CD4-positive, alpha-beta T cell (primary cell): ENCODE measurements around the gene ZIC2. TPM values are rescaled to one million over a fixed set of nuclear protein-coding genes. Genes with fewer than 3 reads are reported as not detected.
A peak's percentile ranks its signal among the peaks of the same experiment; 100 is the strongest.

ENCODE experiments used
- ATAC-seq: fragments of 200-7000 bp; cut with Tn5 transposase; one replicate; pipeline ENCODE4 v1.10.0; 2022; ENCODE audit warnings: mild to moderate bottlenecking; ENCODE audit not compliant: poor library complexity
- CTCF ChIA-PET: fragments of 350-600 bp; sonication (Branson Sonifier 250); formaldehyde crosslinking; loops from one replicate; lab custom pipeline; 2021; ENCODE audit warnings: antibody characterized with exemption, inconsistent platforms; lab: Charles Lee
- POLR2A ChIA-PET: fragments of 350-600 bp; sonication (Branson Sonifier 250); formaldehyde crosslinking; loops from one replicate; lab custom pipeline; 2021; ENCODE audit warnings: antibody characterized with exemption, inconsistent platforms; lab: Charles Lee
- DNase-seq, 14 experiments: peaks; one replicate each; pipeline ENCODE4 v3.0.0-alpha.2; 2013 to 2020; ENCODE audit warnings: mixed read lengths in 2 of 14
- H3K27ac ChIP-seq, 2 donors: one replicate each; pipeline versions ENCODE4 v1.5.1 to v1.7.0; 2013; ENCODE audit warnings: low read length in 2 of 2, low read depth in 1 of 2, mild to moderate bottlenecking in 1 of 2
- H3K27me3 ChIP-seq, 2 experiments: 1 replicate in 1 of 2; 2 replicates in 1 of 2; pipeline versions ENCODE4 v1.6.1 to v1.7.0; 2013; ENCODE audit warnings: low read length in 2 of 2, control low read depth in 1 of 2, mild to moderate bottlenecking in 1 of 2, moderate library complexity in 1 of 2; ENCODE audit not compliant: insufficient read depth in 2 of 2, control insufficient read depth in 1 of 2
- H3K36me3 ChIP-seq: one replicate; pipeline ENCODE4 v1.6.1; 2013; ENCODE audit warnings: low read length, control low read depth; ENCODE audit not compliant: insufficient read depth
- H3K4me1 ChIP-seq: one replicate; pipeline ENCODE4 v1.6.1; 2013; ENCODE audit warnings: low read length, control low read depth; ENCODE audit not compliant: insufficient read depth
- H3K4me3 ChIP-seq: one replicate; pipeline ENCODE4 v1.5.1; 2013; ENCODE audit warnings: mild to moderate bottlenecking, low read length, moderate library complexity
- H3K9me3 ChIP-seq, 2 experiments: 1 replicate in 1 of 2; 2 replicates in 1 of 2; pipeline versions ENCODE4 v1.6.1 to v1.7.0; 2013; ENCODE audit warnings: low read length in 2 of 2, mild to moderate bottlenecking in 2 of 2, control low read depth in 1 of 2, moderate library complexity in 1 of 2; ENCODE audit not compliant: control insufficient read depth in 1 of 2, insufficient read depth in 1 of 2
- H3K27ac Mint-ChIP-seq: one replicate; pipeline ENCODE4 v1.8.0; 2020; ENCODE audit warnings: mixed read lengths
- H3K27me3 Mint-ChIP-seq: one replicate; pipeline ENCODE4 v1.8.0; 2021; ENCODE audit warnings: mixed read lengths
- H3K36me3 Mint-ChIP-seq: one replicate; pipeline ENCODE4 v1.8.0; 2021; ENCODE audit warnings: low read depth, mixed read lengths
- H3K4me1 Mint-ChIP-seq: one replicate; pipeline ENCODE4 v1.8.0; 2021; ENCODE audit warnings: low read depth, mixed read lengths
- H3K4me3 Mint-ChIP-seq: one replicate; pipeline ENCODE4 v1.8.0; 2020; ENCODE audit warnings: mild to moderate bottlenecking, mixed read lengths
- H3K9me3 Mint-ChIP-seq: one replicate; pipeline ENCODE4 v1.8.0; 2020; ENCODE audit warnings: mixed read lengths
- CTCF ChIP-seq: fragments of 200-600 bp; IDR thresholded peaks from one replicate; pipeline ENCODE4 v1.8.0; 2022; ENCODE audit warnings: antibody characterized with exemption, mild to moderate bottlenecking
- intact Hi-C, 2 experiments: fragments of 100-400 bp; cut with DNase I in 1 of 2; cut with micrococcal nuclease in 1 of 2; formaldehyde crosslinking; loops; one replicate each; pipeline versions ENCODE4 v1.15.1 to v1.9.0; 2023 to 2025; cut with DNase I, micrococcal nuclease
- total RNA-seq, 174 experiments: library from RNA in 2 of 174; stranded (reverse) in 2 of 174; gene quantifications; one replicate each; pipeline ENCODE4 v1.2.3 and lab custom pipeline; 2021 to 2026

Gene ZIC2
- total RNA-seq, 2 experiments from 2014 or later, result not detected

DNA sequence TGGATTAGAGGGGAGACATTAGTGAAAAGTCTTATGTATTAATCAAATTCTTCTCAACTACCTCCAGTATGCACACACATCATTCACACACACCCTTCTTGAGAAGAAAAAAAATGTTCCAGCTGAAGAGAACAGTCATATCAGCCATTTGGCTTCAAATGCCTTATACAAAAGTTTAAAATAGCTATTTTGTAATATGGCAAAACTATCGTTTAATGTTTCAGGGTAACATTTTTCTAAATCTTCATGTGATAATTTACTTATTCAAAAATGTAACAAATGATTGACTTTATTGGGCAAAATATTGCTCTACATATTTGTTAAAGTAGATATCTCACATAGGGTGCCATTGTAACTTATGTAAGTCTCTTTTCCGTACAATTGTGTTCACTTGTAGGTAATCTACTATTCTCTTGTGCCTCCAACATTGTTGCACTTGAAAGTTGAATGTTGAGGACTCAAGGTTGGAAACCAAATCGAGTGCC, 13.6 kb downstream of the ZIC2 start:
- Histone ChIP-seq H3K36me3 (no peaks in the 10 kb centered on the region), H3K4me3 (no peak overlapping the region), H3K9me3 (peaks cover 27 to 40% of the 10 kb centered on the region in 2 experiments), H3K27me3 (peaks cover 80 to 98% of the 10 kb centered on the region in 2 experiments), H3K4me1 (peaks cover 34% of the 10 kb centered on the region), H3K27ac (no peak overlapping the region)
- Mint-ChIP-seq H3K9me3 (peaks cover 9% of the 10 kb centered on the region), H3K27ac (peak overlapping the region; percentile 20), H3K4me3 (no peak overlapping the region), H3K4me1 (peaks cover 17% of the 10 kb centered on the region), H3K27me3 (peaks cover 90% of the 10 kb centered on the region), H3K36me3 (no peaks in the 10 kb centered on the region)
- DNase-seq (peak in 1 of 14 experiments; percentile 3), ATAC-seq (no peak)
- ChIA-PET POLR2A (interaction anchor here (0.9 to 1.3 kb wide), 2 partner anchors 14 to 25 kb away, joined by 4 read pairs; partner anchors contain the start of gene ZIC2), CTCF (no interaction called here)
- TF ChIP-seq CTCF, result no peak
- intact Hi-C loops, result loop anchor here (5.0 to 10.0 kb wide), 2 partner anchors 38 to 500 kb away; no protein-coding TSS in a partner anchor

- H3K4me3 Mint-ChIP-seq, result no peak overlapping the region
- TF ChIP-seq CTCF, result no peak
- Histone ChIP-seq H3K4me3 (no peak overlapping the region), H3K36me3 (no peaks in the 10 kb centered on the region), H3K9me3 (peaks cover 27 to 34% of the 10 kb centered on the region in 2 experiments), H3K27ac (no peak overlapping the region), H3K27me3 (peaks cover 77 to 93% of the 10 kb centered on the region in 2 experiments), H3K4me1 (peaks cover 27% of the 10 kb centered on the region)
- CTCF ChIA-PET, result interaction anchor here (0.9 kb wide), 1 partner anchor 10 kb away, joined by 3 read pairs; no protein-coding TSS in a partner anchor
- H3K27me3 Mint-ChIP-seq, result peaks cover 90% of the 10 kb centered on the region
- peak in 1 of 14 experiments; percentile 33 for DNase-seq
- POLR2A ChIA-PET, result interaction anchor here (0.9 to 1.2 kb wide), 2 partner anchors 13 to 15 kb away, joined by 3 to 4 read pairs; partner anchors contain the start of gene ZIC2
- H3K9me3 Mint-ChIP-seq, result peaks cover 9% of the 10 kb centered on the region
- no peak overlapping the region for H3K27ac Mint-ChIP-seq
- intact Hi-C loops, result loop anchor here (2.0 to 10.0 kb wide), 3 partner anchors 21 to 501 kb away; no protein-coding TSS in a partner anchor
- no peaks in the 10 kb centered on the region for H3K36me3 Mint-ChIP-seq
- ATAC-seq, result no peak
- peaks cover 11% of the 10 kb centered on the region for H3K4me1 Mint-ChIP-seq
Measured at GRCh38 chr13:99995589-99996380, 14.2 kb downstream of the ZIC2 start.

GRCh38 chr13:99996381-99996973, 14.9 kb downstream of the ZIC2 start:
- ATAC-seq (no peak), DNase-seq (peak in 1 of 14 experiments; percentile 8)
- no peak overlapping the region for H3K27ac Mint-ChIP-seq
- Histone ChIP-seq H3K4me1 (peaks cover 20% of the 10 kb centered on the region), H3K4me3 (no peak overlapping the region), H3K27ac (no peak overlapping the region), H3K27me3 (peaks cover 70 to 93% of the 10 kb centered on the region in 2 experiments), H3K36me3 (no peaks in the 10 kb centered on the region), H3K9me3 (peaks cover 27% of the 10 kb centered on the region in 2 experiments)
- ChIA-PET CTCF (interaction anchor here (0.9 kb wide), 1 partner anchor 9 kb away, joined by 3 read pairs; no protein-coding TSS in a partner anchor), POLR2A (interaction anchor here (1.2 kb wide), 1 partner anchor 13 kb away, joined by 3 read pairs; no protein-coding TSS in a partner anchor)
- H3K9me3 Mint-ChIP-seq, result peaks cover 9% of the 10 kb centered on the region
- H3K36me3 Mint-ChIP-seq, result no peaks in the 10 kb centered on the region
- no peak overlapping the region for H3K4me3 Mint-ChIP-seq
- no peak for TF ChIP-seq CTCF
- intact Hi-C loops, result loop anchor here (2.0 to 10.0 kb wide), 3 partner anchors 22 to 502 kb away; no protein-coding TSS in a partner anchor
- H3K4me1 Mint-ChIP-seq, result peaks cover 7% of the 10 kb centered on the region
- H3K27me3 Mint-ChIP-seq, result peaks cover 90% of the 10 kb centered on the region
